ENCODE results near the gene GNAS.

Gene GNAS

DNA sequence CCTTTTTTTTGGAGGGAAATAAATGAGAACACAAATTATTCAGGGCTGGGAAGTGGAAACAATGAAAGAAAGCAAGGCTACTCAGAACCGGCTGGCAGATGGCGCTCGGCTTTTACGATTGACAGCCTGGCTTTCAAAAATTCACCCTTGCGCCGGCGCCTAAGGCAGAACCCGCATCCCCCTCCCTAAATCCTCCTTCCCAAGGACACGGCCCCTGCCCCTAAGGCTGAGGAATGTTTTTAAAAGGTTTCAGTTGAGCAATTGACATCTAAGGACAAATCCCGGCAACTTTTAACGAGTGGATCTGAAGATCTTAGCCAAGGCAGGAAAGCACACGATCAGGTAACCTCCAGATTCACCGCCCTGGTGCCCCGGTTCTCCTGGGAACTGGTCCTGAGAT, 16.3 kb downstream of the GNAS start:
- Histone ChIP-seq H2AFZ (ENCODE audit: low read depth) (no peak overlapping the region), H3K4me3 (IDR thresholded peaks at IDR 0.05; ENCODE audit: insufficient read depth, low read depth, low read length) (no peak overlapping the region), H3K27ac (no peak overlapping the region), H3K36me3 (ENCODE audit: insufficient read depth) (no peaks in the 10 kb centered on the region), H3K9ac (no peak overlapping the region), H3K4me2 (no peak overlapping the region), H4K20me1 (ENCODE audit: insufficient read depth) (no peaks in the 10 kb centered on the region), H3K79me2 (ENCODE audit: insufficient read depth, low read depth) (no peaks in the 10 kb centered on the region), H3K27me3 (ENCODE audit: insufficient read depth, low read depth) (no peaks in the 10 kb centered on the region), H3K4me1 (ENCODE audit: low read depth, poor library complexity, severe bottlenecking) (peaks cover 12% of the 10 kb centered on the region)
- TF ChIP-seq, protein P1, sequence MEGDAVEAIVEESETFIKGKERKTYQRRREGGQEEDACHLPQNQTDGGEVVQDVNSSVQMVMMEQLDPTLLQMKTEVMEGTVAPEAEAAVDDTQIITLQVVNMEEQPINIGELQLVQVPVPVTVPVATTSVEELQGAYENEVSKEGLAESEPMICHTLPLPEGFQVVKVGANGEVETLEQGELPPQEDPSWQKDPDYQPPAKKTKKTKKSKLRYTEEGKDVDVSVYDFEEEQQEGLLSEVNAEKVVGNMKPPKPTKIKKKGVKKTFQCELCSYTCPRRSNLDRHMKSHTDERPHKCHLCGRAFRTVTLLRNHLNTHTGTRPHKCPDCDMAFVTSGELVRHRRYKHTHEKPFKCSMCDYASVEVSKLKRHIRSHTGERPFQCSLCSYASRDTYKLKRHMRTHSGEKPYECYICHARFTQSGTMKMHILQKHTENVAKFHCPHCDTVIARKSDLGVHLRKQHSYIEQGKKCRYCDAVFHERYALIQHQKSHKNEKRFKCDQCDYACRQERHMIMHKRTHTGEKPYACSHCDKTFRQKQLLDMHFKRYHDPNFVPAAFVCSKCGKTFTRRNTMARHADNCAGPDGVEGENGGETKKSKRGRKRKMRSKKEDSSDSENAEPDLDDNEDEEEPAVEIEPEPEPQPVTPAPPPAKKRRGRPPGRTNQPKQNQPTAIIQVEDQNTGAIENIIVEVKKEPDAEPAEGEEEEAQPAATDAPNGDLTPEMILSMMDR (conservative IDR thresholded peaks at IDR 0.05; ENCODE audit: low read depth, low read length), result no peak

DNA sequence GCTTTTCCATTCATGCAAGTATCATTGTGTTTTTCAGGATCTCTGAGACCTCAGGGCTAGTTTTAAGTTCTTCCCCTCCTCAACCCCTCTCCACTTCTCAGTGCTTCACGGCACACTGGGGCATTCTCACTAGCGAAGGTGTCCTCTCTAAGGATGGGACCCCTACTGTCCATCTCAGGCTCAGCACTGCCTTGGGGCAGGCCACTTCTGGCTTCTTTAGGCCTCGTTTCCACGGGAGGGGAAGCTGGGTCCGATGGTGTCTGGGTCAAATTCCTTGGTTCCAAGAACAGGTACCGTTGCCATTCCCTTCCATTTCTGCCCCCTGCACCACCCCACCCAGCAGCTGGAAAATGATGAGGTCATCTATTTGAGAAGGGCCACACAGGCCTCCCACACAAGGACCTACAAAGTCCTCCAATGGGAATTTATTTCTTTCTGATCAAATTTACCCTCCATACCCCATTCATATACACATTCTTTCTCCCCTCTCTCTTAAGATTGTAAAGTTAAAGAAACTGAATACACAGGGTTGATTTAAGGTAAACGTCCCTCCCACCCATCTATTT, 17.2 kb downstream of the GNAS start:
- Histone ChIP-seq H3K4me3 (IDR thresholded peaks at IDR 0.05; ENCODE audit: insufficient read depth, low read depth, low read length) (no peak overlapping the region), H4K20me1 (ENCODE audit: insufficient read depth) (no peaks in the 10 kb centered on the region), H3K9ac (no peak overlapping the region), H3K4me1 (ENCODE audit: low read depth, poor library complexity, severe bottlenecking) (peaks cover 12% of the 10 kb centered on the region), H3K36me3 (ENCODE audit: insufficient read depth) (no peaks in the 10 kb centered on the region), H3K27me3 (ENCODE audit: insufficient read depth, low read depth) (no peaks in the 10 kb centered on the region), H3K79me2 (ENCODE audit: insufficient read depth, low read depth) (no peaks in the 10 kb centered on the region), H3K27ac (no peak overlapping the region), H2AFZ (ENCODE audit: low read depth) (no peak overlapping the region), H3K4me2 (no peak overlapping the region; the same call in 1 of the 2 replicates)
- TF ChIP-seq, protein P1 (conservative IDR thresholded peaks at IDR 0.05; ENCODE audit: low read depth, low read length), result no peak

DNA sequence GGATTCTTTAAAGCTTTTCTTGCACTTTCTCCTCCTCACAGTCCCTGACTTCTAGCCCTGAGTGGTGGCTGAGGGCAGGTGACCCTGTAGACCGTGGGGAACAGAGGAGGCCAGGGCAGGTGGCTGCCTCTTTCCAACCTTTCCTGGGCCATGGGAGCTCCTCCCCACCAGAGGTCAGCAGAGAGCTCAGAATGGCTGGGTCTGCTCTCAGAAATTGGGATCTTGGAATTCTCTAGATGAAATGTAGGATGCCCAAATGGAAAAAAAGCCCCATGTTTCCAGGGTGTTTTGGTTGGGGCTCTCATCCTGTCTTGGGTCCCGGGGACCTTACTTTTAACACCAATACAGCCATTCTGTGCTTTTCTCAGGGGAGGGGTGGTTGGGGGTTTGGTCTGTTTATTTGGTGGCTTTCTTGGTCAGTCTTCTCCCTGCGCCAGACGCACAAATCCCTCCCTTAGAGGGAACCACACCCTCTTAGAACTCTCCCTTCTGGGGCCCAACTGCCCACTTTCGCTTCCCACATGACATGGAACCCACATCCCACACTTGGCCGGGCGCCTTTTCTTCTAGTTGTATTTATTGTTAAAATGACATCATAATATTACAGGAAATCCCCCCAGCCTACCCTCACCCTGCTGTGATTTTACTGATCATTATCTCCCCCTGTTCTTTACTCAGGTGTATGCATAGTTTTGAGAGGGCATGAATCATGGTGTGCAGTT, 17.9 kb downstream of the GNAS start:
- Histone ChIP-seq H3K27me3 (ENCODE audit: insufficient read depth, low read depth) (no peaks in the 10 kb centered on the region), H3K79me2 (ENCODE audit: insufficient read depth, low read depth) (no peaks in the 10 kb centered on the region)

DNA sequence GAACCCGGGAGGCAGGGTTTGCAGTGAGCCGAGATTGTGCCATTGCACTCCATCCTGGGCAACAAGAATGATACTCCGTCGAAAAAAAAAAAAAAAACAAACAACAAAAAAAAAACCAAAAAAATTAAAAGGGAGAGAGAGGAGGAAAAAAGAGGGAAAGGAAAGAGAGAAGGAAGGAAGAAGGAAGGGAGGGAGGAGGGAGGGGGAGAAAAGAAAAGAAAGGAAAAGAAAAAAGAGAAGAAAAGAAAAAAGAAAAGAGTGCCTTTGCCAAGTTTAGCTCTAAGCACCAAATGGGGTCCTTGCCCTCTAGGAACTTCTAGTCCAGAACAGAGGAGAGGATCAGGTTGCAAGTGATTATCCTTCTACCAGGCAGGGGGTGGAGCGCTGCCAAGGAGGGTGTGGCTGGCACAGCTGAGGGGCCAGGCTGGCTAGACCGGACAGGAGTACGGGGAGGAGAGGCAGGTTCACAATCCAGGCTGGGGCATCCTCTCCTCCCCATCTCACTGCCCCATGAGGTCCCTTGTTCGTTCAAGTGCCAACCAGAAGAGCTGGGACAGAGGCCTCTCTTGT, 19.1 kb downstream of the GNAS start:
- H3K9ac ChIP-seq, result no peak overlapping the region
- no peak overlapping the region for H3K4me2 ChIP-seq
- H4K20me1 ChIP-seq (ENCODE audit: insufficient read depth), result no peaks in the 10 kb centered on the region
- no peaks in the 10 kb centered on the region for H3K36me3 ChIP-seq (ENCODE audit: insufficient read depth)
- H3K27ac ChIP-seq, result no peak overlapping the region
- H3K27me3 ChIP-seq (ENCODE audit: insufficient read depth, low read depth), result no peaks in the 10 kb centered on the region
- H3K4me1 ChIP-seq (ENCODE audit: low read depth, poor library complexity, severe bottlenecking), result peaks cover 12% of the 10 kb centered on the region
- H2AFZ ChIP-seq (ENCODE audit: low read depth), result no peak overlapping the region
- no peak overlapping the region for H3K4me3 ChIP-seq (IDR thresholded peaks at IDR 0.05; ENCODE audit: insufficient read depth, low read depth, low read length)
- TF ChIP-seq, protein P1 (conservative IDR thresholded peaks at IDR 0.05; ENCODE audit: low read depth, low read length), result no peak
- H3K79me2 ChIP-seq (ENCODE audit: insufficient read depth, low read depth), result no peaks in the 10 kb centered on the region

More for the DNA sequence above, 17.9 kb downstream of the GNAS start:
- peak overlapping the region; percentile 2; the same call in 1 of the 2 replicates for H3K4me2 ChIP-seq
- peaks cover 12% of the 10 kb centered on the region for H3K4me1 ChIP-seq (ENCODE audit: low read depth, poor library complexity, severe bottlenecking)
- no peaks in the 10 kb centered on the region for H3K36me3 ChIP-seq (ENCODE audit: insufficient read depth)
- no peak overlapping the region for H3K4me3 ChIP-seq (IDR thresholded peaks at IDR 0.05; ENCODE audit: insufficient read depth, low read depth, low read length)
- H3K27ac ChIP-seq, result no peak overlapping the region
- TF ChIP-seq, protein P1 (conservative IDR thresholded peaks at IDR 0.05; ENCODE audit: low read depth, low read length), result peak; percentile 98
- H2AFZ ChIP-seq (ENCODE audit: low read depth), result no peak overlapping the region
- H3K9ac ChIP-seq, result no peak overlapping the region
- H4K20me1 ChIP-seq (ENCODE audit: insufficient read depth), result no peaks in the 10 kb centered on the region

Measured in KMS-11 (cell line).